Measurements from ENCODE around the gene C20orf96.

C20orf96 gene

DNA sequence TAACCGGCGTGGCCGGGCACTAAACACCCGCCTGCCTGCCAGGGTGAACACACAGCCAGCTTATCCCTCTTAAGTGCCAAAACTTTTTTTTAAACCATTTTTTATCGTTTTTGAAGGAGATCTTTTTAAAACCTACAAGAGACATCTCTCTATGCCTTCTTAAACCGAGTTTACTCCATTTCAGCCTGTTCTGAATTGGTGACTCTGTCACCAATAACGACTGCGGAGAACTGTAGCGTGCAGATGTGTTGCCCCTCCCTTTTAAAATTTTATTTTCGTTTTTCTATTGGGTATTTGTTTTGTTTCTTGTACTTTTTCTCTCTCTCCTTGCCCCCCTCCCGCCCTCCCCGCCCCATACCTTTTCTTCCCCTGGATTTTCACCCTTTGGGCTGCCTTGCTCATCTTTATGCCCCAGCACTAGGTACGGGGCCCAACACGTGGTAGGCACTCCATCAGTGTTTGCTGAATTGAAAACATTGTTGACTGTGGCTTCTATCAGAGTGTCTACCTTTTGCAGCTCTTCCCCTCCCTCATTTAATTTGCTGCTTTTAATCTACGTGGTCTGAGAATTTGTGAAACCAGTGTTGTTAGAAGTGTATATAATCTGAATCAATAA, 8.3 kb upstream of the C20orf96 start:
- TF ChIP-seq, protein P1, sequence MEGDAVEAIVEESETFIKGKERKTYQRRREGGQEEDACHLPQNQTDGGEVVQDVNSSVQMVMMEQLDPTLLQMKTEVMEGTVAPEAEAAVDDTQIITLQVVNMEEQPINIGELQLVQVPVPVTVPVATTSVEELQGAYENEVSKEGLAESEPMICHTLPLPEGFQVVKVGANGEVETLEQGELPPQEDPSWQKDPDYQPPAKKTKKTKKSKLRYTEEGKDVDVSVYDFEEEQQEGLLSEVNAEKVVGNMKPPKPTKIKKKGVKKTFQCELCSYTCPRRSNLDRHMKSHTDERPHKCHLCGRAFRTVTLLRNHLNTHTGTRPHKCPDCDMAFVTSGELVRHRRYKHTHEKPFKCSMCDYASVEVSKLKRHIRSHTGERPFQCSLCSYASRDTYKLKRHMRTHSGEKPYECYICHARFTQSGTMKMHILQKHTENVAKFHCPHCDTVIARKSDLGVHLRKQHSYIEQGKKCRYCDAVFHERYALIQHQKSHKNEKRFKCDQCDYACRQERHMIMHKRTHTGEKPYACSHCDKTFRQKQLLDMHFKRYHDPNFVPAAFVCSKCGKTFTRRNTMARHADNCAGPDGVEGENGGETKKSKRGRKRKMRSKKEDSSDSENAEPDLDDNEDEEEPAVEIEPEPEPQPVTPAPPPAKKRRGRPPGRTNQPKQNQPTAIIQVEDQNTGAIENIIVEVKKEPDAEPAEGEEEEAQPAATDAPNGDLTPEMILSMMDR (IDR thresholded peaks at IDR 0.05; ENCODE audit: insufficient read depth, low read length, poor library complexity, severe bottlenecking), result no peak
- no peak for DNase-seq (ENCODE audit: extremely low read depth, insufficient read length)
- Histone ChIP-seq H3K4me3 (replicated peaks; ENCODE audit: low read depth, low read length) (peak overlapping the region; percentile 95), H3K27me3 (replicated peaks; ENCODE audit: control insufficient read depth, insufficient read depth, low read length) (no peaks in the 10 kb centered on the region), H3K36me3 (ENCODE audit: control insufficient read depth, insufficient read depth, low read length) (peaks cover 3% of the 10 kb centered on the region)

GRCh38 chr20:297925-298775, 7.6 kb upstream of the C20orf96 start:
- peak; percentile 66 for DNase-seq (ENCODE audit: extremely low read depth, insufficient read length)
- no peaks in the 10 kb centered on the region for H3K27me3 ChIP-seq (replicated peaks; ENCODE audit: control insufficient read depth, insufficient read depth, low read length)
- H3K4me3 ChIP-seq (replicated peaks; ENCODE audit: low read depth, low read length), result peak overlapping the region; percentile 95
- H3K36me3 ChIP-seq (ENCODE audit: control insufficient read depth, insufficient read depth, low read length), result peaks cover 3% of the 10 kb centered on the region
- TF ChIP-seq, protein P1 (IDR thresholded peaks at IDR 0.05; ENCODE audit: insufficient read depth, low read length, poor library complexity, severe bottlenecking), result no peak

GRCh38 chr20:297098-297924, 6.8 kb upstream of the C20orf96 start, which contains the start of gene ZCCHC3:
TSS of gene ZCCHC3 (plus strand) at chr20:297570. CDS start at chr20:297587, 17 bp downstream.
- TF ChIP-seq, protein P1 (IDR thresholded peaks at IDR 0.05; ENCODE audit: insufficient read depth, low read length, poor library complexity, severe bottlenecking), result peak; percentile 19
- DNase-seq (ENCODE audit: extremely low read depth, insufficient read length), result peak; percentile 94
- H3K36me3 ChIP-seq (ENCODE audit: control insufficient read depth, insufficient read depth, low read length), result peaks cover 3% of the 10 kb centered on the region; the same call in 1 of the 2 replicates
- H3K4me3 ChIP-seq (replicated peaks; ENCODE audit: low read depth, low read length), result peak within 1 kb of the TSS; percentile 95
- H3K27me3 ChIP-seq (replicated peaks; ENCODE audit: control insufficient read depth, insufficient read depth, low read length), result no peaks in the 10 kb centered on the region

- DNase-seq (ENCODE audit: extremely low read depth, insufficient read length), result no peak
- no peaks in the 10 kb centered on the region for H3K27me3 ChIP-seq (replicated peaks; ENCODE audit: control insufficient read depth, insufficient read depth, low read length)
- no peak overlapping the region for H3K4me3 ChIP-seq (replicated peaks; ENCODE audit: low read depth, low read length)
- peaks cover 2% of the 10 kb centered on the region; the same call in 1 of the 2 replicates for H3K36me3 ChIP-seq (ENCODE audit: control insufficient read depth, insufficient read depth, low read length)
- TF ChIP-seq, protein P1 (IDR thresholded peaks at IDR 0.05; ENCODE audit: insufficient read depth, low read length, poor library complexity, severe bottlenecking), result no peak
Observed at GRCh38 chr20:295804-296203, 5.3 kb upstream of the C20orf96 start.

GRCh38 chr20:294602-295001, 4.1 kb upstream of the C20orf96 start:
- H3K36me3 ChIP-seq (ENCODE audit: control insufficient read depth, insufficient read depth, low read length), result peaks cover under 1% of the 10 kb centered on the region; the same call in 1 of the 2 replicates
- DNase-seq (ENCODE audit: extremely low read depth, insufficient read length), result no peak
- TF ChIP-seq, protein P1 (IDR thresholded peaks at IDR 0.05; ENCODE audit: insufficient read depth, low read length, poor library complexity, severe bottlenecking), result no peak
- no peaks in the 10 kb centered on the region for H3K27me3 ChIP-seq (replicated peaks; ENCODE audit: control insufficient read depth, insufficient read depth, low read length)
- H3K4me3 ChIP-seq (replicated peaks; ENCODE audit: low read depth, low read length), result no peak overlapping the region

Measured in GM06990 (cell line).